NT2/D1 (cell line): ENCODE measurements around the gene CCDC80.

Experiments
- DNase-seq: peaks from one replicate; pipeline ENCODE4 v3.0.0-alpha.2; 2011; ENCODE audit warnings: low read depth, low spot score
- H3K27me3 ChIP-seq: 2 replicates; pipeline ENCODE4 v1.6.0; 2011; ENCODE audit warnings: mild to moderate bottlenecking; ENCODE audit not compliant: insufficient read length, insufficient read depth
- H3K36me3 ChIP-seq: 2 replicates; pipeline ENCODE4 v1.6.1; 2011; ENCODE audit warnings: mild to moderate bottlenecking, low read length, mixed read lengths; ENCODE audit not compliant: insufficient read depth, insufficient read length
- H3K4me1 ChIP-seq: 2 replicates; pipeline ENCODE4 v1.5.1; 2011; ENCODE audit not compliant: insufficient read depth, insufficient read length
- H3K4me3 ChIP-seq: 2 replicates; pipeline ENCODE4 v1.5.1; 2011; ENCODE audit warnings: low read depth; ENCODE audit not compliant: insufficient read length
- H3K9ac ChIP-seq: 2 replicates; pipeline ENCODE4 v1.6.0; 2011; ENCODE audit warnings: low read depth; ENCODE audit not compliant: insufficient read length
- H3K9me3 ChIP-seq: 2 replicates; pipeline ENCODE4 v1.5.1; 2011; ENCODE audit warnings: mild to moderate bottlenecking, low read length; ENCODE audit not compliant: insufficient read depth
- SUZ12 ChIP-seq: IDR thresholded peaks from 2 replicates; pipeline ENCODE4 v1.6.1; 2011; ENCODE audit not compliant: insufficient read length, insufficient read depth; ENCODE audit errors: extremely low read depth
- YY1 ChIP-seq: IDR thresholded peaks from 2 replicates; pipeline ENCODE4 v1.6.1; 2011; ENCODE audit not compliant: insufficient read length, insufficient read depth
- ZNF274 ChIP-seq: IDR thresholded peaks from 2 replicates; pipeline ENCODE4 v1.6.1; 2011; ENCODE audit warnings: mild to moderate bottlenecking, low read depth, low read length

Gene CCDC80

DNA sequence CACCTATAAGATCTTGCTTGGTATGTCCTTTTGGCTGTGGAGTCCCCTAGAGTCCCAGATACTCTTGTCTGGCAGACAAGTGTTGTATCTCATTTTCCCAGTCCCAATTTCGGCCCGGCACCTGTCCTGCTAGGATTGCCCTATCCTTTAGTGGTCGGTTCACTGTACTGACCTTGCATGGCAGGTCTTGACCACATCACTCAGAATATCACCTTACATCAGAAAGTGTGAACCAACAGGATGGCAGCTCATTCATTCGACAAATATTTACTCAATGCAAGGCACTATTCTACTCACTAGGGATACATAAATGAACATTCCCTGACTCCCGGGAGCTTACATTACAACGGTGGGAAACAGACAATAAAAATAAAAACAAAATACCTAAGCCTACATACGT is 5.7 kb upstream of the CCDC80 start:
- no peaks in the 10 kb centered on the region for H3K36me3 ChIP-seq
- H3K9me3 ChIP-seq: no peaks in the 10 kb centered on the region
- H3K9ac ChIP-seq: no peak overlapping the region
- H3K4me3 ChIP-seq: no peak overlapping the region
- no peak for DNase-seq
- peaks cover 7% of the 10 kb centered on the region for H3K4me1 ChIP-seq
- TF ChIP-seq SUZ12 (no peak), ZNF274 (no peak), YY1 (no peak)
- H3K27me3 ChIP-seq: no peaks in the 10 kb centered on the region

GRCh38 chr3:112644453-112644852 is 3.5 kb upstream of the CCDC80 start:
- TF ChIP-seq YY1: no peak
- TF ChIP-seq SUZ12: no peak
- no peak for TF ChIP-seq ZNF274
- no peak overlapping the region for H3K4me3 ChIP-seq
- no peaks in the 10 kb centered on the region for H3K27me3 ChIP-seq
- no peaks in the 10 kb centered on the region for H3K36me3 ChIP-seq
- DNase-seq: no peak
- H3K9ac ChIP-seq: no peak overlapping the region
- peaks cover 7% of the 10 kb centered on the region for H3K4me1 ChIP-seq
- no peaks in the 10 kb centered on the region for H3K9me3 ChIP-seq

DNA sequence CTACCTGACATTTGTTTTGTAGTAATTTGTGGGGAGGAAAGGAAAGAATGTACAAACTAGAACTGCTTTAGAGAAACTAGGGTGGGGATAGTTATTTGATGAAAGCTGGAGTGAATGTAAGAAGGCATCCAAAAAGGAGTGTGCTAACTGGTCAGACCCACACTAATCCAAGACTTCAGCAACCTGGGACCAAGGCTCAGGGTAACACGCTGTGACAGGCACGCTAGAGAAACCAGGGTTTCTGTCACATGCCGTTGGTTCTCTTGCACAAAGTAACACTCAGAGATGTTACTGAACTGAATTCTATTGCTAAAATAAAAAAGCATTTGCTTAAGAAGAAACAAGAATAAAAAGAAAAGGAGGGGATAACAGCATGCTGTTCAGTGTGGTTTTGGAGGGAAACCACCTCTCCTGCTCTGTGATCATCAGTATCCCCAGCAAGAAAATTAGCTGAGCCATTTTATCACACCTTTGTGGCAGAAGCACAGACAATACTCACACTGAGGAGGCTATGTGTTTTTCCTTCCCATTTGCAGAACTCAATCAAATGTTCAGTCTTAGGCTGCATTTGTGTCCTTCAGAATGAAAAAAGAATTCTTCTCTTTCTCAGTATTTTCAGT is 2.8 kb upstream of the CCDC80 start:
- no peak overlapping the region for H3K9ac ChIP-seq
- no peak overlapping the region for H3K4me3 ChIP-seq
- H3K36me3 ChIP-seq: no peaks in the 10 kb centered on the region
- TF ChIP-seq YY1 (no peak), ZNF274 (no peak), SUZ12 (no peak)
- peaks cover 7% of the 10 kb centered on the region for H3K4me1 ChIP-seq
- no peak for DNase-seq
- H3K27me3 ChIP-seq: no peaks in the 10 kb centered on the region
- H3K9me3 ChIP-seq: no peaks in the 10 kb centered on the region

- H3K9ac ChIP-seq: no peak overlapping the region
- H3K4me3 ChIP-seq: no peak overlapping the region
- peaks cover 7% of the 10 kb centered on the region for H3K4me1 ChIP-seq
- no peak for TF ChIP-seq ZNF274
- no peak for TF ChIP-seq YY1
- TF ChIP-seq SUZ12: no peak
- no peaks in the 10 kb centered on the region for H3K9me3 ChIP-seq
- no peaks in the 10 kb centered on the region for H3K36me3 ChIP-seq
- H3K27me3 ChIP-seq: no peaks in the 10 kb centered on the region
- peak; percentile 89 for DNase-seq
Observed at GRCh38 chr3:112642912-112643506, 2.1 kb upstream of the CCDC80 start.

GRCh38 chr3:112640276-112640929 is 540 bp downstream of the CCDC80 start:
- Histone ChIP-seq H3K4me1 (peaks cover 4% of the 10 kb centered on the region), H3K4me3 (no peak overlapping the region), H3K27me3 (no peaks in the 10 kb centered on the region), H3K9ac (no peak overlapping the region), H3K36me3 (no peaks in the 10 kb centered on the region), H3K9me3 (no peaks in the 10 kb centered on the region)
- no peak for TF ChIP-seq ZNF274
- TF ChIP-seq SUZ12: no peak
- no peak for TF ChIP-seq YY1
- DNase-seq: no peak

DNA sequence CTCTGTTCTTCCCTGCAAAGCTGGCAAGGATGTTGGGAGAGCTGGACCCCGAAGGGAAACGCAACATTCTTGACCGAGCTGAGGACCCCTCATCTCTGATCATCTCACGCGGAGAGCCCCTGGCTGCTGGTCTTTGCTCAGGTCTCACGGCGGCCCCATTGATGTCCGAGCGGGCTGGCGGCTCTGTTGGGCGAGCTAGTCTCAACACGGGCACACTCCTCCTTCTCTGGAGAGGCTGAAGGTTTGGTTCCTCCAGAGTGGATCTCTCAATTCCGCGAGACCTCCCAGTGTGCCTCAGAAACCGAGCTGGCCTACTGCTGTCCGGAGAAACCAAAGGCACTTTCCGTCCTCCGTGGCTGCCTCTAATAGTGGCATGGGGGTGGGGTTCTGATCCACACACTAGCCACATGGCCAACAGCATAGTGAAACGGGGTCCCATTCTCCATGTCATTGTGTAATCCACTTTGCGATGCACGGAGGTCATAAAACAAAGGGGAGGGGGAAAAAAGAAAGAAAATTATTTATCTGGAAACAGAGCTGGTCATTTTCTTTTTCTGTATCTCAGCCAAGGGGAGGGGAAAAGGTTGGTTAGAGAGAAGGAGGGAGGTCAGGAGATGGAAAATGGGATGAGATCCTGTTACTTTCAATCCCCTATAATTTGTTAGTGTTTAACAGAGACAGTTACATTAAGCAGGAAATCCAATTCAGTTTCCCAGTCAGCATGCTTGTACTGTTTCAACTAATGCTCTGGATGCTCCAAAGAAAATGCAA is 1.3 kb downstream of the CCDC80 start:
- Histone ChIP-seq H3K4me3 (no peak overlapping the region), H3K36me3 (no peaks in the 10 kb centered on the region), H3K27me3 (no peaks in the 10 kb centered on the region), H3K9ac (no peak overlapping the region), H3K4me1 (peaks cover 4% of the 10 kb centered on the region), H3K9me3 (no peaks in the 10 kb centered on the region)
- TF ChIP-seq YY1 (no peak), SUZ12 (no peak), ZNF274 (no peak)
- no peak for DNase-seq

GRCh38 chr3:112638327-112639020 is 2.5 kb downstream of the CCDC80 start:
- TF ChIP-seq YY1 (no peak), ZNF274 (no peak), SUZ12 (no peak)
- peaks cover 4% of the 10 kb centered on the region for H3K4me1 ChIP-seq

More at GRCh38 chr3:112638327-112639020, 2.5 kb downstream of the CCDC80 start:
- H3K27me3 ChIP-seq: no peaks in the 10 kb centered on the region
- no peaks in the 10 kb centered on the region for H3K36me3 ChIP-seq
- H3K9me3 ChIP-seq: no peaks in the 10 kb centered on the region
- no peak overlapping the region for H3K9ac ChIP-seq
- DNase-seq: no peak
- H3K4me3 ChIP-seq: no peak overlapping the region
